Sciatic nerve (tissue), 2 donors: ENCODE data around the gene CXXC1. TPM values are rescaled to one million over a fixed set of nuclear protein-coding genes. Genes with fewer than 3 reads are reported as not detected.
"Not testable (repeated sequence)": the region's sequence is repeated elsewhere in the genome, so short reads cannot be mapped to it uniquely, and the experiment has no call there.

Experiments
- ATAC-seq: fragments of 200-7000 bp; cut with Tn5 transposase; one replicate; pipeline ENCODE4 v1.9.1; 2020; ENCODE audit warnings: mild to moderate bottlenecking, moderate library complexity
- DNase-seq: peaks from one replicate; pipeline ENCODE4 v3.0.0-alpha.2; 2020; ENCODE audit warnings: low spot score
- intact Hi-C: fragments of 100-400 bp; cut with DNase I; formaldehyde crosslinking; loops from one replicate; pipeline ENCODE4 v1.14.2; 2022
- total RNA-seq: library from RNA; stranded (reverse); fragmentation: NEBNext Ultra II Directional; extraction: Animal tissue kit (Norgen Biotek cat#: 25700); gene quantifications from one replicate; pipeline ENCODE4 v1.2.1, GENCODE V29; 2021
- donor health status: DM: no; HTN: no; CAD: no.
- donor health status: DM: no; HTN: no; CAD: no.

The CXXC1 gene
- total RNA-seq, 1 donor from 2014 or later: 72.2 TPM

GRCh38 chr18:50280707-50281294, 6.7 kb downstream of the CXXC1 start:
- DNase-seq (no peak), ATAC-seq (no peak)
- intact Hi-C loops: no loop called here

GRCh38 chr18:50279752-50280151, 7.7 kb downstream of the CXXC1 start:
- ATAC-seq (no peak), DNase-seq (no peak)
- intact Hi-C loops: no loop called here

DNA sequence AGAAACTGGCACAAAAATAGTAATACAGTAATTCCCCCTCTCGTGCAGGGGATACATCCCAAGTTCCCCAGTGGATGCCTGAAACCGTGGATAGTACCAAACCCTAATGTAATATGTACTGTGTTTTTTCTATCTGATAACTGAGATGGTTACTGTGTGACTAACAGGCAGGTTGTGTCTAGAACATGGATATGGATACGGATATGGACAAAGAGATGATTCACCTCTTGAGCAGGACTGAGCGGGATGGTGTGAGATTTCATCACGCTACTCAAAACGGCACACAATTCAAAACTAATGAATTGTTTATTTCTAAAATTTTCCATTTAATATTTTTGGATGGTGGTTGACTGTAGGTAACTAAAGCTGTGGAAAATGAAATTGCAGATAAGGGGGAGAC, 9.6 kb downstream of the CXXC1 start:
- no peak for DNase-seq
- ATAC-seq: no peak
- intact Hi-C loops: no loop called here

DNA sequence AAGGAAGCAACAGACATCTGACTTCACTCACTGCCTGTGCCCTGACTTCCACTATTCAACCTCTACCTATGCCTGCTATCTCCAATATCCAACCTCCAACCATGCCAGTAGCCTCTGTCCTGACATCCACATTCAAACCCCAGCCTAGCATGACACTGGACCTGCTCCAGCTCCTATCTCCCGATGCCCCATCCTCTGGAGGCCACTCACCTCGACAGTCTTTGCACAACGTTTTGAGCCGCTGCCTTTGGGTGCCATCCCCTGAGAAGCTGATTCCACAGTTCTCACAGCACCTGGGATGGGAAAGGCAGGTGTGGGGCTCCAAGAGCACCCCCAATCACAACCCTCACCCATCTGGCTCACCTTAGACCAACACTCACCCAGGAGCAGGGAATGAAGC, 11.0 kb downstream of the CXXC1 start:
- no peak for ATAC-seq
- intact Hi-C loops: no loop called here
- no peak for DNase-seq

- intact Hi-C loops: no loop called here
- ATAC-seq (no peak), DNase-seq (no peak)
Observed at GRCh38 chr18:50275503-50276036, 11.9 kb downstream of the CXXC1 start.

GRCh38 chr18:50274941-50275340, 12.6 kb downstream of the CXXC1 start:
- intact Hi-C loops: no loop called here
- ATAC-seq: no peak
- no peak for DNase-seq

- DNase-seq: no peak
- intact Hi-C loops: no loop called here
- ATAC-seq: no peak
Observed at GRCh38 chr18:50274044-50274442, 13.4 kb downstream of the CXXC1 start.

DNA sequence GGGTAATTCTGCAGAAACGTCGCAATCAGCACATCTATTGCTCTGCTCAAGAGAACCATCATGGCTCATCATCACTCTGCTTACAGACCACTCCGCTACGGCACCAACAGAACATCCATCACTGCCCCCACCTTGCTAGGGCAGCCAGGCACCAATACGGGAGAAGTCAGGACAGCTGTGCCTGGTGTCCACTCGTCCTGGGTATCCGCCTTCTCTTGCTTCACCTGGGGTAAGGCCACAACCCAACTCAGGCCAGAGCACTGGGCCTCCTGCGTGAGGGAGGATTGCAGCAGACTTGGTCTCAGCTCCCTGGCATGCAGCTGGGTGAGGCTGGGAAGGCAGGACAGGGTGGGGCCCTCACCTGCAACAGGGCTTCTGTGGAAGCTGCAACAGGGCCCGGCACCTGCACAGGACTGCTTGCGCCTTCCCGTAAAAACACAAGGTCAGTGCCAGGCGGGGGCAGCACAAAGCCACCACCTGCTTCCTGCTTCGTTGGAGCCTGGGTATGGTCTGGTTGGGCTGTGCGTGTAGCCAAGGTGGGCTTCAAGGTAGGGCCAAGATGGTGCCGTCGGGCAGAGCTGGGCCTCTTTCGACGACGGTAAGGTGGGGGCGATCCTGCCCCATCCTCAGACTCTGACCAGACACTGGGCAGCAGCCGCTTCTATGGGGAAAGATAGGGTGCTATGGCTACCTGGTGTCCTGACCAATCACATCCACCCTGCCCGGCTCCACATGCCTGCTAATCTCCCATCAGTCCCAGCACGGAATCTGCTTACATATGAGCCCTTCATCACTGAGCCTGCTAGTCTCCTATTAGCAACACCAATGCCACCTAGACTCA, 14.1 kb downstream of the CXXC1 start:
- no peak for DNase-seq
- no peak for ATAC-seq
- intact Hi-C loops: no loop called here

DNA sequence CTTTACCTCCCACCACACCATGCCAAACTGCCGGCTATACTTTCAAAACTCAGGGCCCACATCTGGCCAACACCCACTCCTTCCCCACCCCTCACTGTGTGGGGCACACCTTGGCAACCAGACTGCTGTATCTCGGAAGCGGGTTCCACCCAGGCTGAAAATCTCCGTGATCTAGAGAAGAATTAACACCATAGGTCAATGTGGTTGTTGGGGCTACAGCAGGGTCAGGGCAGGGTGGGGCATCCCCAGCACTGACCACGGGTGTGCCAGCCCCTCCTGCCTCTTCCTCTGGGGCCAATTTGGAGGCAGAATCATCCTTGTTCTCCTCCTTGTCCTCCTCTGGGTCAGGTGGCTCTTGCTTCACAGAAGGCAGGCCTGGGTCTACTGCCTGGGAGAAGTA, 14.9 kb downstream of the CXXC1 start:
- intact Hi-C loops: no loop called here
- ATAC-seq: no peak

DNA sequence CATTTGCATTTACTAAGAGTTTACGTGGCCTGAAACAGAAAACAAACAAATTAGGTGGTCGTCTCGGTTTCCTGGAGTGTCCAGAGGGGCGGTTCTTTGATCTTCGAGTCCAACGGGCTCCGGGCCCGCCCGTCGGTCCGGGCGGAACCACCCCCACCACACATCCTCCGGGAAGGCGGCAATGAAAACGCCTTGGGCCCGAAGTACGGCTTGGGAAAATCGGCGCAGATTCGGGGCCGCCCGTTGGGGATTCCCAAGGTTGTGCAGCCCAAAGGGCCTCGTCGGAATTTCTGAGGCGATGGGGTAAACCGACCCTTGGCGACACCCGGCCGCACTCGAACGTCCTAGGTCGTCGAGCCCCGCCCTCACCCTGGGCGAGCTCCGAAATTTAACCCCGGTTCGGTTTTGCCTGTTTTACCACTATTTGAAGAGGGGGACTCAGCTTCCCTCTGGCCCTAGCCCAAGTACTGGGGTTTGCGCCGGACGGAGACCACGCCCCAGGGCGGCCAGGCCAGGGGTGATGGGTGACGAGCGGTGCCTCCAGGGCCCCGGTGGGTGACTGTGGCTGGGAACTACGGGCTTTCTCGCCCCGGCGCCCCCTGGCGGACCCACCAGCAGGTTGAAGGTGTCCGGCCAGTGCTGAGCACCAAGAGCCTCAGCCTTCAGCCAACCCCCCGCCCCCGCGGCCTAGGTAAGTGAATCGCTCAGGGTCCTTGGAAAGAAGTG, 19.3 kb downstream of the CXXC1 start:
- peak; percentile 87 for ATAC-seq
- intact Hi-C loops: no loop called here

More for the DNA sequence above, 14.9 kb downstream of the CXXC1 start:
- no peak for DNase-seq

GRCh38 chr18:50266248-50266704, 21.2 kb downstream of the CXXC1 start, which contains the start of gene CFAP53:
CFAP53 (minus strand) TSS chr18:50266495; CDS start chr18:50266404, 91 bp downstream.
- intact Hi-C loops: no loop called here
- ATAC-seq (peak; percentile 99), DNase-seq (peak; percentile 95)

More for the DNA sequence above, 19.3 kb downstream of the CXXC1 start:
- peak; percentile 91 for DNase-seq

- DNase-seq (no peak), ATAC-seq (no peak)
- intact Hi-C loops: no loop called here
Observed at GRCh38 chr18:50262977-50263376, 24.5 kb downstream of the CXXC1 start.

DNA sequence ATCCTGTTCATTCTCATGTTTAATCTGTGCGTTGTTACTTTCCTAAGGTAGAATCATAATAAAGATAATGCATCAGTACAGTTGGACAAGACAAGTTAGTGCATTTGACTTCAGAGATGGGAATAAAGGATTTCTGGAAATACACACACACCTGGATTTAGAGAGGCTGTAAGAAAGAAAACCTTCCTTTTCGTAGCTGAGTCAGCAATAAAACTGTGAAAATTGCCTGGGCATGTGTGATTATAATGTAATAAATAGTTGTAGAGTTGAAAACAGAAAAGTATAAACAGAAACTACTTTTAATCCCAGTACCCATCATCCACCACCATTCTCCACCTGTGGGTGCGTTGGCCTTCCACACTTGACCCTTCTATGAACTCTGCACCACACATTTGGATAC, 36.6 kb downstream of the CXXC1 start:
- ATAC-seq (no peak), DNase-seq (no peak)
- intact Hi-C loops: no loop called here

GRCh38 chr18:50249576-50249975, 37.9 kb downstream of the CXXC1 start:
- DNase-seq: no peak
- intact Hi-C loops: no loop called here
- ATAC-seq: no peak

GRCh38 chr18:50247561-50247960, 39.9 kb downstream of the CXXC1 start:
- ATAC-seq: no peak
- no peak for DNase-seq

DNA sequence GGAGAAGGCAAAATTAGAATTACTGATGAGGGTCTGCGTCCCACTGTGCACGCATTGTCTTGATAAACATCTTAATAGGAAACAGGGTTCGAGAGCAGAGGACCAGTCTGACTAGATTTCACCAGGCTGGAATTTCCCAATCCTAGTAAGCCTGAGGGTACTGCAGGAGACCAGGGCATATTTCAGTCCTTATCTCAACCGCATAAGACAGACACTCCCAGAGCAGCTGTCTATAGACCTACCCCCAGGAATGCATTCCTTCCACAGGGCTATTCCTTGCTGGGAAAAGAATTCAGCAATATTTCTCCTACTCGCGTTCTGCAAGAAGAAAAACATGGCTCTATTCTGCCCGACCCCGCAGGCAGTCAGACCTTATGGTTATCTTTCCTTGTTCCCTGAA, 45.7 kb downstream of the CXXC1 start:
- DNase-seq, intact Hi-C loops, ATAC-seq: not testable (repeated sequence)

More at GRCh38 chr18:50247561-50247960, 39.9 kb downstream of the CXXC1 start:
- intact Hi-C loops: no loop called here

GRCh38 chr18:50240080-50240563, 47.4 kb downstream of the CXXC1 start:
- DNase-seq (no peak), ATAC-seq (no peak)
- intact Hi-C loops: no loop called here

- ATAC-seq: no peak
- intact Hi-C loops: loop anchor here (5.0 kb wide), 1 partner anchor 1150 kb away; no protein-coding TSS in a partner anchor
- DNase-seq: no peak
Observed at GRCh38 chr18:50232419-50232818, 55.1 kb downstream of the CXXC1 start.
